ENCODE results near the gene GRN.

GRCh38 chr17:44312396-44313104, 32.6 kb upstream of the GRN start:
- TF ChIP-seq POLR2A (IDR thresholded peaks at IDR 0.05) (no peak), CTCF (IDR thresholded peaks at IDR 0.05) (no peak), EP300 (IDR thresholded peaks at IDR 0.05; ENCODE audit: low read depth) (no peak), POLR2AphosphoS5 (IDR thresholded peaks at IDR 0.05) (no peak)
